Erythroblast (primary cell): ENCODE results near the gene IMMP2L.

ENCODE experiments used
- GATA1 ChIP-seq: IDR thresholded peaks from 2 replicates; pipeline ENCODE4 v1.6.1; 2011; ENCODE audit warnings: low read depth, mild to moderate bottlenecking, control low read depth, low read length, moderate library complexity
- POLR2A ChIP-seq: IDR thresholded peaks from 2 replicates; pipeline ENCODE4 v1.6.1; 2011; ENCODE audit warnings: mild to moderate bottlenecking, low read length

GRCh38 chr7:111265394-111265793, 296.9 kb downstream of the IMMP2L start:
- TF ChIP-seq POLR2A (no peak), GATA1 (no peak)
